Dermis blood vessel endothelial cell (primary cell): ENCODE data around the gene CEP72. TPM values are rescaled to one million over a fixed set of nuclear protein-coding genes. Genes with fewer than 3 reads are reported as not detected.

Source experiments
- DNase-seq: peaks from one replicate; pipeline ENCODE4 v3.0.0; 2010
- total RNA-seq: library from RNA; depleted of rRNA; stranded (reverse); fragments of >200 nt; gene quantifications from 2 replicates; pipeline ENCODE4 v1.2.3, GENCODE V29; 2014

The CEP72 gene
- total RNA-seq, 1 donor from 2014 or later, result 2.9 TPM

- no peak for DNase-seq
Measured at GRCh38 chr5:639584-640213, 27.6 kb downstream of the CEP72 start.

GRCh38 chr5:640461-641330 lies 28.6 kb downstream of the CEP72 start:
- DNase-seq, result no peak

- DNase-seq, result no peak
Measured at GRCh38 chr5:641331-641765, 29.2 kb downstream of the CEP72 start.

GRCh38 chr5:642481-642880 lies 30.3 kb downstream of the CEP72 start:
- no peak for DNase-seq

- no peak for DNase-seq
Measured at GRCh38 chr5:643351-643801, 31.2 kb downstream of the CEP72 start.

- no peak for DNase-seq
Measured at GRCh38 chr5:643811-644271, 31.7 kb downstream of the CEP72 start.

GRCh38 chr5:644509-644908 lies 32.4 kb downstream of the CEP72 start:
- DNase-seq, result no peak

- DNase-seq, result no peak
Measured at GRCh38 chr5:644971-645370, 32.8 kb downstream of the CEP72 start.

- no peak for DNase-seq
Measured at GRCh38 chr5:645421-645820, 33.3 kb downstream of the CEP72 start.

GRCh38 chr5:646396-647201 lies 34.5 kb downstream of the CEP72 start:
- DNase-seq, result no peak

- DNase-seq, result no peak
Measured at GRCh38 chr5:647311-647710, 35.2 kb downstream of the CEP72 start.

- no peak for DNase-seq
Measured at GRCh38 chr5:647727-648126, 35.6 kb downstream of the CEP72 start.

GRCh38 chr5:651296-652022 lies 39.3 kb downstream of the CEP72 start:
- no peak for DNase-seq

- no peak for DNase-seq
Measured at GRCh38 chr5:652023-652515, 39.9 kb downstream of the CEP72 start.

- no peak for DNase-seq
Measured at GRCh38 chr5:652773-653350, 40.7 kb downstream of the CEP72 start.

GRCh38 chr5:654071-654778 lies 42.1 kb downstream of the CEP72 start:
- DNase-seq, result peak; percentile 44

GRCh38 chr5:655406-655805 lies 43.3 kb downstream of the CEP72 start:
- no peak for DNase-seq

- DNase-seq, result peak; percentile 93
Measured at GRCh38 chr5:657570-657969, 45.4 kb downstream of the CEP72 start.

GRCh38 chr5:658103-658502 lies 46.0 kb downstream of the CEP72 start:
- no peak for DNase-seq

- no peak for DNase-seq
Measured at GRCh38 chr5:659496-660263, 47.5 kb downstream of the CEP72 start.
